ENCODE measurements around the gene PKDCC.

Gene PKDCC

DNA sequence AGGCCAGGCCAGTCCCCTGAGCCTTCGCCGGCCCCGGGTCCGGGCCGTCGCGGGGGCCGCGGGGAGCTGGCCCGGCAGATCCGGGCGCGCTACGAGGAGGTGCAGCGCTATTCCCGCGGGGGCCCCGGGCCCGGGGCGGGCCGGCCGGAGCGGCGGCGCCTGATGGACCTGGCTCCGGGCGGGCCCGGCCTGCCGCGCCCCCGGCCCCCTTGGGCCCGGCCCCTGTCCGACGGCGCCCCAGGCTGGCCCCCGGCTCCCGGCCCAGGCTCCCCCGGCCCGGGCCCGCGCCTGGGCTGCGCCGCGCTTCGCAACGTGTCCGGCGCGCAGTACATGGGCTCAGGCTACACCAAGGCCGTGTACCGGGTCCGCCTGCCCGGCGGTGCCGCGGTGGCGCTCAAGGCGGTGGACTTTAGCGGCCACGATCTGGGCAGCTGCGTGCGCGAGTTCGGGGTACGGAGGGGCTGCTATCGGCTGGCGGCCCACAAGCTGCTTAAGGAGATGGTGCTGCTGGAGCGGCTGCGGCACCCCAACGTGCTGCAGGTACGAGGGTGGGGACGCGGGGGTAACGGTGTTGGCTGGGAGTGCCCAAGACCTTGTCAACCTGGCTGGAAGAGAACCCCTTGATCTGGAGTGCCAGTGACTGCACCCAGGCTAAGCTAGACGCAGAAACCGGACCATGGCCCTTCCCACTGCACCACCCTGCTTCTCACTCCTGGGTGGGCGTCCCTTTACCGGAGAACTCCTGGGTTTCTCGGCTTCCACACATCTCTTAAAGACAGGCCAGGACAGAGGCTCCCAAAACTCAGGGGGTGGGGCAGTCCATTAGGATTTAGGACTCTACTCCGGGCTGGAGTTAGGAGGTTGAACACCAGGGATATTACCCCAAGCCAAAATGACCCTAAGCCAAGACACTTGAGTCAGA lies 739 bp downstream of the PKDCC start:
- DNase-seq (ENCODE audit: extremely low read depth in 1 of 2, low read depth in 1 of 2), result no peak

DNA sequence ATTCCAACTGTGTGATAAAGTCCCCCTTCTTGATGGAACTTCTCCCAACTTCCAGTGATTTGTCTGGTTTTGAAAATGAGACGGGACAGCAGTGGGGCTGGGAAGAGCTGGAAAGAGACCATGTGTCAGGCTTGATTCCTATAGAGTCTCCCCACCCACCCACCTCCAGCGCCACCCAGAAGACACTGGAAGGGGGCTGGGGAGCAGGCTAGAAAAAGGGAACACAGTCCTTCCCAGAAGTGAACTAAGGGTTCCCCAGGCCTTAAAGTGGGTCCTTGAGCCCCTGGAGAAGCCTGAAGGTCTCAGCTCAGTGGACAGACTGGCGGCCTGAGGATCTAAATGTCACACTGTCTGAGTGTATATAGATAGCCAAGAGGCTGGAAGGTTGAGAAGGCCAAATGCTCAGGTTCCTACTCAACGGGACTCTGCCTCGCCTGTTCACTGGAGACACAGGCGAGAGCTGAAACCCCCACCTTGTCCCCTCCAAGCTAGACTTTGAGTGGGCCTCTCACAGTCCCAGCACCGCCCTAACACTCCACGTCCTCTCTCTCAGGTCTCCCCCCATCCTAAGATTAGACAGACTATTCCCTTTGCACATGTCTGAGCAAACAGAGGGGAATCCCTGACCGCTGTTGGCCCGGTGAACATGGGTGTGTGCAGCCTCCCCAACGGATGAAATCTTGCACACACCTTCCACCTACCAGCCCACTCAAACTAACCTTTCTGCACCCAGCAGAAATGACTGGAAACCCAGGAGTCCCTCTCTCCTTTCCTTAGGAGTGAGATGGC lies 1.6 kb downstream of the PKDCC start:
- no peak for DNase-seq (ENCODE audit: extremely low read depth in 1 of 2, low read depth in 1 of 2)

DNA sequence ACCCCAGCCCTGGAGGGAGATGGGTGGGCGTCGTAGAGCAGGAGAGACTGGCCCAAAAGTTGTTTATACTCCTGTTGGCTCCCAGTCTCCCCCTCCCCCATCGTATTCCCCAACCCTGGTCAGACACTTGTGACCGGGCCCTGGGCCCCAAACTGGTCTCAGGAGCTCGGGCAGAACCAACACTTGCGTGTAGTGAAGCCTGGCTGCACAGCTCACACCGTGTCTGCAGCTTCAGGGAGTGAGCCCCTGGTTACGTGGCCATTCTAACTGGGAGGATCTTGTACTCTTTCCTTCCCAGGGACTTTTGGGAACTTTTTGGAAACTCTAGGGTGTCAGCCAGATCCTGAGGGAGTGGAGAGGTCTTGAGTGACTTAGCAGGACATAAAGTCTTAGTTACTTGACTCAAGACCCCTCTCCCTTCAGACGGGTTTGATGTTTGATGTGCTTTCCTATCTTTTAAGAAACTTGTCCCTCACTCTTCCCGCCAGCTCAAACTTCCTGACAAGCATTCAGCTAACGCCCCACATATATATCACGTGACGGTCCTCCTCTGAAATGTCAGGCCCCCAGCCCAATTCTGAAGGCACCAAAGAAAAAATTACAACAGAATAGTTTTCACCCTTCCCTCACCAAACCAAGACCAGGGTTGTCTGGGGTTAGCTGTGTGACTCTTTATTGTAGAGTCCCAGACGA lies 2.3 kb downstream of the PKDCC start:
- DNase-seq (ENCODE audit: extremely low read depth in 1 of 2, low read depth in 1 of 2), result no peak

DNA sequence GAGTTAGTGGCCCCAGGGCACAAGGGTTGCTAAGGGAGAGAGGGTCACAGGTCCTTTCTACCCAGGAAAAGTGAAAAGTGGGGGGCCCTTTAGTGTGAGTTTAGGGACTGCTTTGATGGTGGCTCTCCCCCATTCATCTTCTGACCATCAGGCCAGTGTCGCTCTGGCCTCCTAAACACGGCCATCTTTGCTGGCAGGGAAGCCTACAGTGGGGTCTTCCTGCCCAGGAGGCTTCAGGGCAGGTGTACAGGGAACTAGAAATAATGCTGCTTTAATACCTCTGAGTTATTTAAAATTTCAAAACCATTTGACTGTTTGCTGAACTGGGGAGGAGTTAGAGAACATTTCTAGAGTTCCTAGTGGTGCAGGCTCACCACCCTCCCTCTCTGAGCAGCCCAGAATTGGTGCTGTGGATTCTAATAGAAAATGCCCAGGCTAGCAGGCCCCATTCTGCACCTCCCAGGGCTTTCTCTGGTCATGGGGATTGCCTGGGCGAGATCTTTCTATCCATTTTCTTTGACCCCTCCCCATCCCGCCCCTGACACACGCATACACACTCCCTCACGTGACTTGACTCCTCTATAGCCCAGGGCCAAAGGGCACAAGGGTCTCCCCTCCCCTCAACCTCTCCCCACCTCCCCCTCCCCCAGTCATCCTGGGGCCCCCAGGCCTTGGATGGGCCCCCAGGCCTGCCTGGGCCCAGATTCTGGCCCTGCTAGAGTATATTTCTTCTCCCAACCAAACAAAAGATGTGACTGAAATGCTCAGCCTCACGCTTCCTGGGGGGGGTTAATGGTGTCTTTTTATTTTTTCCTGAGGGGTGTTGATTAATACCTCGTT lies 3.1 kb downstream of the PKDCC start:
- no peak for DNase-seq (ENCODE audit: extremely low read depth in 1 of 2, low read depth in 1 of 2)

DNA sequence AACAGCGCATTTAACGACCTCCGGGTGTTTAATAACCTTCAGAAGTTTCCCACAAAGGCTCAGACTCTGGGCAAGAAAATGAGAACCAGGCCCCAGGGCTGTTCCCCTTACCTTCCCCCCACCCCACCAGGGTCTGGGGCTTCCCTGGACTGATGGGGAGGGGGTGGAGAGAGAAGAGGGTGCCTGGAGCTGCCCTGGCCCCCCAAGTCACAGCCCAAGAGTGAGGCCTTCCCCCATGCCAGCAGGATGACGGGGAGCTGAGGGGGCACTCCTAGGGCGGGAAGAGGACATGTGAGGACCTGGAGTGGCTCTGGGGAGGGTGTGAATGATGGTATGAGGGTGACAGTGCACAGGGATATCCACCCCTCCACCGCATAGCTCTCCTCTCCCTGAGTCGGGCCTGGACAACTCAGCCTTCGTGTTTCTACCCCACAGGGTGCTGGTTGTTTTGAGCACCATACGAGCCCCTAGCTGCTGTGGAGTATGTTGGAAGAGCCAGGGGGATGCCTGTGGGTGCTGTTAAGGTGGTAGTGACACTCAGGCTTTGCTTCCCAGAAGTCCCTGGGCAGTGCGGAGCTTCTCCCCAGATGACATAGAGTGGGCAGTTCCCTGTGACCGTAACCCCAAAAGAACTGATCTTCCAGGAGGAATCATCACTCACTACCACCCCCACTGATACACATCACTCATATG lies 3.9 kb downstream of the PKDCC start:
- no peak for DNase-seq (ENCODE audit: extremely low read depth in 1 of 2, low read depth in 1 of 2)

DNA sequence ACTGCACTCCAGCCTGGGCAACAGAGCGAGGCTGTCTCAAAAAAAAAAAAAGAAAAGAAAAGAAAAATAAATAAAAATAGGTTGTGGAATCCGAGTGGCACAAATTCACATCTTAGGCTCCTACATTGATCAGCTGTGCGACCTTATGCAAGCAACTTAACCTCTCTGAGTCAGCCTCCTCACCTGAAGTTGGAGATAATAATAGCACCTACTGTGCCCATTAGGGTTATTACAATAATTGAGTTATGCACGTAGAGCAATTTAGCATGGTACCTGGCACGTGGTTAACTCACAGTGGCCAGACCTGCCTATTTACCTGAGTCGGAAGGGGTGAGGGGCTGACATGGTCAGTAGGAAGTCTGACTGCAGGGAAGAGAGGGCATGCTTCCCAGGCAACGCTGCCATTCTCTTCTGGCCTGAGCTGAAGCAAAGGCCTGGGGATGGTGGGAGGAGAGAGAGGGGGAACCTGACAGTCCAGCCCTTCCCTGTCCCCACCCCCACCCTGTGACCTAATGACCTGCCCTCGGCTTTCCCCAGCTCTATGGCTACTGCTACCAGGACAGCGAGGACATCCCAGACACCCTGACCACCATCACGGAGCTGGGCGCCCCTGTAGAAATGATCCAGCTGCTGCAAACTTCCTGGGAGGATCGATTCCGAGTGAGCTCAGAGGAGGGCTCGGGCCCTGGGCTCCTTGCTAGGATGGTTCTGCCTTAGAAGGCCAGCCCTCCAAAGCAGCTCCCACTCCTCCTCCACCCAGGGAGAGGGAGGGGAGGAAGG lies 5.1 kb downstream of the PKDCC start:
- no peak for DNase-seq (ENCODE audit: extremely low read depth in 1 of 2, low read depth in 1 of 2)

DNA sequence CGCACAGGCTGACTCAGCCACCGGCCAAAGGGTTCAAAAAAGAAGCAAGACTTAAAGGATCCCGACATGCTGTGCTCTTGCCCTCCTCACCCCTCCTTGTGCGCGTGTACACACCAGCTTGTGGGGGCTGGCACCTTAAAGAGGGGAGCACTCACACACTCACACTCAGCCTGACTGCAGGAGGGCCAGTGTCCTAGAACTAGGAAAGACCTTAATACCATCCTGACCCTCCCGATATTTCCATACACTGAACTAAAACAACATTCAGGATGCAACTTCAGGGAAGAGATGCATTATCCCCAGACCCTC lies 5.6 kb downstream of the PKDCC start:
- no peak for DNase-seq (ENCODE audit: extremely low read depth in 1 of 2, low read depth in 1 of 2)

DNA sequence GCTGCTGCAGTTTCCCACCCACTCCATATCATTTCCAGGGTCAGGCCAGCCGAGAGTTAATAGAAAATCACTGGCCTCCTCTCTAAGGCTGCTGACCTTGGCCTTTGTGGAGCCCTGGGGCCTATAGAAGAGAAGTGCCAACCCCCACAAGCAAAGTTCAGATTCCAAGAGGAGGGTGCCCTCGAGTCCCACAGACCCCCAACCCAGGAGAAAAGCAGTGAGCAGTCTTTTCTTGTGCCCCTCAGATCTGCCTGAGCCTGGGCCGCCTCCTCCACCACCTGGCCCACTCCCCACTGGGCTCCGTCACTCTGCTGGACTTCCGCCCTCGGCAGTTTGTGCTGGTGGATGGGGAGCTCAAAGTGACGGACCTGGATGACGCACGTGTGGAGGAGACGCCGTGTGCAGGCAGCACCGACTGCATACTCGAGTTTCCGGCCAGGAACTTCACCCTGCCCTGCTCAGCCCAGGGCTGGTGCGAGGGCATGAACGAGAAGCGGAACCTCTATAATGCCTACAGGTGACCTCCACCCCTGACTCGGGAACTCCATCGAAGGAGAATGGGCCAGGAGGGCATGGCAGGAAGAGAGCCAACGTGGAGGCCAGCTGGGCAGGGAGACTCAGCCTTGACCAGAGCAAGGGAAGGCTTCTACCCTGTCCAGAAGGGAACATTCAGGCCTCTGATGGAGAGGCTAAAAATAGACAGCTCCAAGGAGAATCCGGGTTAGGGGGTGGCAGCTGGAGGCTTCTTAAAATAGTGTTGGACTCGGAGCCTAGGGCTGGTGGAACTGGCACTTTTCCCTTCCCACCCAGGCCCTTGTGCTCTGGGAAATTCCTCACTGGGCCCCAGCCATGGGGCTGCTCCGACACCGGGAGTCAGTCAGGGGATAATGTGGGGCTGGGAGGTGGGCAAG lies 6.2 kb downstream of the PKDCC start:
- no peak for DNase-seq (ENCODE audit: extremely low read depth in 1 of 2, low read depth in 1 of 2)

DNA sequence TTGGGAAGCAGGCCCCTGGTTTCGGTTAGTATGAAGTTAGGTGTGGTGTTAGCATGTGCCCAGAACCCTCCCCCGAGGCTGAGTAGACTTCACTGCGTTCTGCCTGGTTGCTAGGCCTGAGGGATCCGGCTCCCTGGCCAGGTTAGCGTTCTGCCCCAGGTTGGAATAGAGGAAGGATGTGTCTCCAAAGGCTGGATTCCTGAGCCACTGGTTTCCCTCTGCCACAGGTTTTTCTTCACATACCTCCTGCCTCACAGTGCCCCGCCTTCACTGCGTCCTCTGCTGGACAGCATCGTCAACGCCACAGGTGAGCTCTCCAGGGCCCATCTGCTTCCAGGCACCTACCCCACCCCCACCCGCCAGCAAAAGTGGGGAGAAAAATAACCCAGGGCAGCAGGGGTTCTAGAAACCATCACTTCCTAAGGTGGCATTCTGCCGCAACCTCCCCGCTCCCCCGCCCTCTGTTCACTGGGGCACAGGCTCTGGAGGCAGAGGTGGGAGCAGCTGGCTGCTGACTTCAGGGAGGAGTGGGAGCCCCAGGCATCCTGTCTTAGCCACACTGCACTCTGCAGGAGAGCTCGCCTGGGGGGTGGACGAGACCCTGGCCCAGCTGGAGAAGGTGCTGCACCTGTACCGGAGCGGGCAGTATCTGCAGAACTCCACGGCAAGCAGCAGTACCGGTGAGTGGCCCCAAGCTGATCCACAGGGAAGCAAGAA lies 7.1 kb downstream of the PKDCC start:
- DNase-seq (ENCODE audit: extremely low read depth in 1 of 2, low read depth in 1 of 2), result no peak

DNA sequence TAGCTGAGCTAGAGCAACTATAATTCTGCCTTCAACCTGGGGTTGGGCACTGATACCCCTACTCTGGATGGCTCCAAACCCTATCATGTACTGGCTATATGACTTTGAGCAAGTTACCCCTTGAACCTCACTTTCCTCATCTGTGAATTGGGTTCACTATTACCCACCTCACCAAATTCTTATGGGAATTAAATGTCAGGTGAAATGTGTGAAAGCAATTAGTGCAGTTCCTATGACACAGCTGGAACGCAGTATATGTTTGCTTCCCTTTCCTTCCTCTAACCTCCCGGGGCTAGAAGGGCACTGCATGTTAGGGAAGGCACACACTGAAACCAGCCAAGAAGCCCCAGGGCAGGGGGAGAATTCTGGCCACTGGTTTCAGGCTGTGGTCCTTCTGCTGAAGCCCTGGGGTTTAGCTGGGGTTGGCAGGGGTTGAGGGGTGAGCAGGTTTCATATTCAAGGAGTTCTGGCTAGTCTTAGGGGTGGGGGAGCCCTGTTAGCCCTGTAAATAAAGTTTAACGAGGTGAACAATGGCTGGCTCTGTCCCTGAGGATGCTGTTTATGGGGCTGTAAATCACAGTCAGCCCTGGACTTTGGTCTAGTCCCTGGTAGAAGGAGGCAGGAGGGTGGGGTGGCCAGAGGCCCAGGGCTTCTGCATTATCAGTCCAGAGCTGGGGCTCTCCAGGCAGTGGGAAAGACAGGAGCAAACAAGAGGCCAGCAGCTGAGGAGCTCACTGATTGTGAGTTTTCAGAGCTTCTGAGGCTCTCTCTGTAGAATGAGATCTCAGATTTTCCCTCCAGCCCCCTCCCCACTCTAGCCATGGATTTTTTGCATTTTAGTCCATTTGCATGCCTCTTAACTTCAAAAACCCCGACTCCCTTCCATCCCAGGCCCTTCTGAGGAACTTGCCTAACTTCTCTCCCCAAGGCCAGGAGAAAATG lies 8.0 kb downstream of the PKDCC start:
- DNase-seq (ENCODE audit: extremely low read depth in 1 of 2, low read depth in 1 of 2), result no peak

DNA sequence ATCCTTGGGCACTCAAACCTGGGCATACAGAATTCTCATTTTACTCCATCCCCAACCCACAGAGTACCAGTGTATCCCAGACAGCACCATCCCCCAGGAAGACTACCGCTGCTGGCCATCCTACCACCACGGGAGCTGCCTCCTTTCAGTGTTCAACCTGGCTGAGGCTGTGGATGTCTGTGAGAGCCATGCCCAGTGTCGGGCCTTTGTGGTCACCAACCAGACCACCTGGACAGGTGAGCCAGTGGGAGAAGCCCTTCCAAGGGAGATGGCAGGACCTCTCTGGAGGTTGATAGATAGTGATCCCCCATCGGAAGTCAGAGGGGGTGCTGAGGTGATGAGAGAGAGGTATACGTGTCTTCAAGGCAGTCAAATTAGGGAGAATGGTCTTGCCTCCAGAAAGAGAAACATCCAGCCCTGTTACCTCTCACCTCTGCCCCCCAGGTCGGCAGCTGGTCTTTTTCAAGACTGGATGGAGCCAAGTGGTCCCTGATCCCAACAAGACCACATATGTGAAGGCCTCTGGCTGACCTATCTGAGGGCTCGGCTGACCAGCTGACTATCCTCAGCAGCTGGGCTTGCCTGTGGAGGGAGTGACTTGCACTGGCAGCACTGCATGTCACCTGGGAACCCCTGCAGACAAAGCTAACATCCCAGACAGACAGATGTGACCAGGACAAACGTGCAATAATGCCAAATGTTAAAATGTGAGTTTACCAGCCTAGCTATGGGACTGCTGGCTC lies 9.5 kb downstream of the PKDCC start:
- DNase-seq (ENCODE audit: extremely low read depth in 1 of 2, low read depth in 1 of 2), result no peak

DNA sequence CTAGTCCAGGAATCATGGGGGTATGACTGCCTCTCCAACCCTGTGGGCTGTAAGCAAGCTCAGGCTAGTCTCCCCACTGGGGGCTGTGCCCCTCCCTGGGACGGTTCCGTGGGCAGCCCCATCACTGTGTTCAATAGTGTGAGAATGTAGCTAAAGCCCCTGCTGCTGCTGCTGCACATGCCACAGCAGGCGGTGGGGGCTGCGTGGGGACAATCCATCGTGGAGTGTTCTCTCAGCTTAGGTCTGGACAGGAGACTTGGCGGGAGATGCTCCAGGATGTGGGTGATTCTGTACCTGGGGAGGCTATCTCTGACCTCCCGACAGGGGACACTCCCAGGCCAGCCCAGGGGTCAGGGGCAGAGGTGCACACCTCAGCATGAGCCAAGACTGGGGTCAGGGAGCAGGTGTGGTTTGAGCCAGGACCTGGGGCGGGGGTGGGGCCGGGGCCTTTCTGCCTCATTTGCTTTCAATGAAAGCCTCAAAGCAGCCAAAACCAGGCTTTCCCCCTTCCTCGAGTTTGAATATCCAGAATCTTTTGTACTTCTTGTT lies 10.2 kb downstream of the PKDCC start:
- DNase-seq (ENCODE audit: extremely low read depth in 1 of 2, low read depth in 1 of 2), result no peak

DNA sequence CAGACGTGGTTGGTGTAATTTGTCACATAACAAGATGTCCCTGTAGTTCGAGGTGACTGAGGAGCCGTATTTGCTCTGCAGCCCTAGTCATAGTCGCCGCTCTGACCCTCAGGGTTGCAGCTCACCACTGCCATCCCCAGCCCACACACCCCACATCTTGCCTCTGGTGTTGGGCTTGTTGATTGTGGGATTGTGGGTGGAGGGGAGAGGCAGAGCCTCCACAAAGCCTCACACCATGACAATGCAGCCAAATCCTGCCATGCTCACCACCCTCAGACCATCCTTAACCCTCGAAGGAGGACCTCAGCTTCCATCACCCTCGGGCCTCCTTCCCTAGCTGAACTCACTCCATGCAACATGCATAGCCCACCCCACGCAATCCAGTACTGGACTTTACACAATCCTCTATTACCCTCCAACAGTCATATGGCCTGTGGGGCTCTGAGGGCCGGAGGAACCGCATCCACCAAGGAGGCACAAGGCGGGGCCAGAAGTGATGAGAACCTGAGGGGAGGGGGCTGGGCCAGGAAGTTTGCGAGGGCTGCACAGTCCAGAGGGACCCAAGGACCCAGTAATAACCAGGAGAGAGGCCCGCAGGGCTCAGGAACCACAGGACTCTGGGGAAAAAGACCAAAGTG lies 11.6 kb downstream of the PKDCC start:
- no peak for DNase-seq (ENCODE audit: extremely low read depth in 1 of 2, low read depth in 1 of 2)

DNA sequence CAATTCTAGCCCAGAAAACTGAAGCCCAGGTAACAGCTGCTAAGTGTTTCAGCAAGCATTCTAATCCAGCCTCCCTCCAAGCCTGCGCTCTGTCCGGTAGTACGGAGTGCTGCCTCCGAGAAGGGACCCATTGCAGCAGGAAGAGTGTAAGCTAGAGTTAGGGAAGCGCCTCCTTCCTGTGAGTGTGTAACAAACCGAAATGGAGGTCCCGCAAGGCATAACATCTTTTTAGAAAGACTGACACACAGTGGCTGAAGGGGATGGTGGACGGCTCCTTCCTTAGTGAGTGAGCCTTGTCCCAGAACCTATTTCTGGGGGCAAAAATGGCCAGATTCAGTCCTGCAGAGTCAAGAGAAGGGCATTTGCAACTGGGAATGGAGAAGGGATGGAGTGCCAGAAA lies 12.2 kb downstream of the PKDCC start:
- DNase-seq (ENCODE audit: extremely low read depth in 1 of 2, low read depth in 1 of 2), result no peak

Measured in activated CD8-positive, alpha-beta memory T cell treated with anti-CD3 and anti-CD28 coated beads for 1 hour (primary cell).